Tibial nerve (tissue), 4 donors: ENCODE measurements around the gene PDZD8.

Source experiments
- CTCF ChIP-seq, 5 experiments: fragments of 200-600 bp in 3 of 5; fragments of 450-650 bp in 2 of 5; sonication (generic) in 3 of 5; IDR thresholded peaks; one replicate each; pipeline ENCODE4 v1.5.1; 2016 to 2019; ENCODE audit warnings: antibody characterized with exemption in 5 of 5, mild to moderate bottlenecking in 3 of 5, moderate library complexity in 2 of 5
- EP300 ChIP-seq, 2 donors: sonication (generic); formaldehyde crosslinking; IDR thresholded peaks; one replicate each; pipeline ENCODE4 v1.6.1; 2017; ENCODE audit warnings: antibody characterized with exemption in 2 of 2, mild to moderate bottlenecking in 1 of 2

- TF ChIP-seq CTCF (IDR thresholded peaks at IDR 0.05) (no peak), EP300 (IDR thresholded peaks at IDR 0.05) (no peak)
These were observed 33.5 kb upstream of the PDZD8 start for GRCh38 chr10:117408436-117409384.
